GM18868 (cell line): Measurements from ENCODE around the gene RAB3GAP1.
"Not testable (repeated sequence)": the region's sequence is repeated elsewhere in the genome, so short reads cannot be mapped to it uniquely, and the experiment has no call there.

Experiments
- ATAC-seq: cut with Tn5 transposase; IDR thresholded peaks from one replicate; pipeline ENCODE4 v1.9.1; 2021; ENCODE audit warnings: mild to moderate bottlenecking, moderate library complexity; ENCODE audit not compliant: unreplicated experiment

RAB3GAP1 gene

DNA sequence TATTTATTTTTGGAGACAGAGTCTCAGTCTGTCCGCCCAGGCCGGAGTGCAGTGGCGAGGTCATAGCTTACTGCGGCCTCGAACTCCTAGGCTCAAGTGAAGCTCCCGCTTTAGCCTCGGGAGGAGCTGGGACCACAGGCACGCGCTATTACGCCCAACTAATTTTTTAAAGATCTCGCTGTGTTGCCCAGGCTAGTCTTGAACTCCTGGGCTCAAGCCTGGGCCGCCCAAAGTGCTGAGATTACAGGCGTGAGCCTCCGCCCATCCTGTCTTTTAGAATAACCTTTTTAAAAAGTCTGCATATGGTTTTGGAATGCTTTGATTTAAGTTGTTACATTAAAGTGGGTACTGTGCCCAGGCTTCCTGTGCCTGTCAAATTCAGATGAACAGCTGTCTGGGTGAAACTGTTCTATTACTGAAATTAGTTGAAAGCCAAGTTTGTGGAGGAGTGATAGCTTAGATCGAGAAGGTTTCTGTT, 944 bp downstream of the RAB3GAP1 start:
- peak; percentile 23 for ATAC-seq

DNA sequence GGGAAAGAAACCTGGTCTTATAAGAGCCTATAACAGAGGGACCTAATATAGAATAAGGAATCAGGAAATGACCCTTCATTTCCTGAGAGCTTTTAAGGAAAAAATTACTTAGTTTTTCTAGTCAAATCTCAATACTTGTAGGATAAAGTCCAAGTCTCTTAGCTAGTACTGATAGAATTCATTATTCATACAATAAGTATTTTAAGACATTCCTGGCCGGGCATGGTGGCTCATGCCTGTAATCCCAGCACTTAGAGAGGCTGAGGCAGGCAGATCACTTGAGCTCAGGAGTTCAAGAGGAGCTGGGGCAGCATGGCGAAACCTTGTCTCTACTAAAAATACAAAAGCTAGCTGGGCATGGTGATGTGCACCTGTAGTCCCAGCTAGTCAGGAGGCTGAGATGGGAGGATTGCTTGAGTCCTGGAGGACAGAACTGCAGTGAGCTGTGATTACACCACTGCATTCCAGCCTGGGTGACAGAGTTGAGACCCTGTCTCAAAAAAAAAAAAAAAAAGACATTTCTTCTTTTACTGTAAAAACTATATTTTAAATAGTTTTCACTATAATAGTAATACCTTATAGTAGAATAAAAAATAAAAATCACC, 3.2 kb downstream of the RAB3GAP1 start:
- ATAC-seq: no peak

DNA sequence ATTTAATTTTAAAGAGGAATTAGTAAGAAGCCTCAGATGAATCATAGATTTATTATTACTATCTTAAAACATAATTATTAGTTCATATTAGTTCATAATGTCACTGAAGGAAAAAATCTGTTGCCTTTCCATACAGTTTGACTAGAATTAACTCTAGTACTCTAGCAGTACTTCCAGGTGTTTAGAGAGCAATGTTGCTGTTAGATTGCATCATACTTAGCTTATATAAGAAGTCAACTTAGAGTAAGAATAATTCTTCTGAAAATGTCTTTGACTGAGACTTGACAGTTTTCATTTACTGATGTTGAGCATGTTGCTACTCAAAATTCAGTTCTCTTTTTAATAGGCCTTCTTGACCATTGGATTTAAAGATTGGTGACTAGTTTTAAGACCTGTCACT, 4.7 kb downstream of the RAB3GAP1 start:
- ATAC-seq: no peak

DNA sequence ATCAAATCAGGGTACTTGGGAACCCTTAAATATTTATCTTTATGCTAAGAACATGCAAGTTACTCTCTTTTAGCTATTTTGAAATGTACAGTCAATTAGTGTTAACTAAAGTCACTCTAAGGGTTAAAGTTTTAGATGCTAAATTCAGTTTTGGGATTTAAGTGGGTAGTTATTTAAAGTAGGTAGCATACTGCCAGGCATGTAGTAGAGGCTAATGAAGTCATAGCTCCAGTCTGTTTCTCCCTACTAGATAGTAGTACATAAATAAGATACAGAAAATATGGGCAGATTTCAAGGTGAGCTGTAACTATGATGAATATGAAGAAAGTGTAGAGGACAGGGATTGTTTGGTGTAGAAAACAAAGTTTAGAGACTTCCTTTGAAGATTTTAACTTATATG, 7.5 kb downstream of the RAB3GAP1 start:
- ATAC-seq: no peak

DNA sequence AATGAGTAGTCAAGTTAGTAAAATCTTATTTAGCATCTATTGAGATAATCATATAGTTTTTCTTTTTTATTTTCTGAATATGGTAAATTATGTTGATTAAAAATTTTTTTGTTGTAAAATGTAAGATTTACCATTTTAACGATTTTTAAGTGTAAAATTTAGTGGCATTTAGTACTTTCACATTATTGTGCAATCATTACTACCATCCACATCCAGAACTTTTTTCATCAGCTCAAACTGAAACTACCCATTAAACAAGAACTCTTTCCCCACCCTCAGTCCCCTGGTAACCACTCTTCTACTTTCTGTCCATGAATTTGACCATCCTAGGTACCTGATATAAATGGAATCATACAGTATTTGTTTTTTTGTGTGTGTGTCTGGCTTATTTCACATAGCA, 11.1 kb downstream of the RAB3GAP1 start:
- no peak for ATAC-seq

DNA sequence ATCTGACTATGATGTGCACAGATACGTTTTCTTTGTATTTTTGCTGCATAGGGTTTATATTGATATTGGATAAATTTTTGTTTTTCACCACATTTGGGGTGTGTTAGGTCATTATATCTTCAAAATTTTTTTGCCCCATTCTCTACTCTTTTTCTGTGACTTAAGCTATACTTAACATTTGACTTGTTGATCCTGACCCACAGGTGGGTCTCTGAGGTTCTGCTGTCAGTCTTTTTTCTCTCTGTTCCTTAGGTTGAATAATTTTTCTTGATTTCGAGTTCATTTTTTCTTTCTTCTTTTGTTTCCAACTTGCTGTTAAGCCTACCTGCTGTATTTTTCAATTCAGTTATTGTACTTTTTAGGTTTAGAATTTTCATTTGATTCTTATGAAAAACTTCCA, 12.1 kb downstream of the RAB3GAP1 start:
- no peak for ATAC-seq

DNA sequence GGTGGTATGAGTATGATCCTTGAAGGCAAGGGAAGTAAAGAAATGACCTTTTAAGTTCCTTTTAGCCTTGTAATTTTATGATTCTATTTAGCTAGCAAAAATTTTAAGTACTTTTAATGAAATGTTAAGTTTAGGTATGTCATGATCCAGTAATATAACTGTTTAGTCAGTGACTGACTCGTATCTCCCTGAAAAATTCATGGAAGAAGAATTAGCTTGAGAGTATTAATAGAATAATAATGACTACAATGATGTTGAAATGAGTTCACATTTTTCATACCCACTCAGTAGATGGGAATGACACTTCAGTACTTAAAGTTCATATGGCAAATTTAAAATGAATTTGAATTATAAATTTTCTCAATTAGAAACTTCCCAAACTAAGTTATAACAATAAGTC, 14.6 kb downstream of the RAB3GAP1 start:
- ATAC-seq: no peak

DNA sequence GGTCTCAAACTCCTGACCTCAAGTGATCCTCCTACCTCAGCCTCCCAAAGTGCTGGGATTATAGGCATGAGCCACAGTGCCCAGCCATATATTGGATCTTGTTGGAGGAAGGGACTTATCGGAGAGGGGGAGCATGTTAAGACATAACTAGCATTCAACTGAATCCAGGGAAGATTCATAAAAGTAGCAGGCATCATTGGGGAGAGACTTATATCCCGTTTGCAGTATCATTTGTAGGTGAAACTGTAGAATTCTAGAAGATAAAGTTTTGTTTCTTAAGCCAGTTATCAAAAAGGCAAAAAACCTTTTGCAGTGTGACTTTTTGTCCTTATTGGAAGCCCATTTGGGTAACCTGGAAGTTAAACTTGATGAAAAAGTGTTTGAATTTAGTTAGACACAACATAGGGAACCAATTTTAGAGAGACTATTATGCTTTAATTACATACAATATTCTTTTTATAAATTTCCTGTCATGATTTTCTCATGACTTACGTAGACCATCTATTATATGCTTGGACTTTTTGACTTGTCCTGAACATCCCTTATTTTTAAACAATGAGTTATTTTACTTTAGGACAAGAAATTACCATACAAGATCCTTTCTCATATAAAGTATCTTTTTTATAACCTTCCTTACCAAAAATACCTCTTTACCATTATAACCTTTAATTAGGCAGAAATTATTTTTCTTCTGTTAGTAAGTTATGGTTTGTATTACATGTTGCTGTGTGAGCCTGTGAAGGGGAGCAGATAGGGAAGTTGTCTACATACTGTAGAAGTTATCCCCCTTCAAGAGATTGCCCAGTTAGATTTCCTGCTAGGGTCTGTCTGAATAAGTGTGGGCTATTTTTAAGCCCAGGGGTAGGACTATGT, 20.3 kb downstream of the RAB3GAP1 start:
- ATAC-seq: no peak

DNA sequence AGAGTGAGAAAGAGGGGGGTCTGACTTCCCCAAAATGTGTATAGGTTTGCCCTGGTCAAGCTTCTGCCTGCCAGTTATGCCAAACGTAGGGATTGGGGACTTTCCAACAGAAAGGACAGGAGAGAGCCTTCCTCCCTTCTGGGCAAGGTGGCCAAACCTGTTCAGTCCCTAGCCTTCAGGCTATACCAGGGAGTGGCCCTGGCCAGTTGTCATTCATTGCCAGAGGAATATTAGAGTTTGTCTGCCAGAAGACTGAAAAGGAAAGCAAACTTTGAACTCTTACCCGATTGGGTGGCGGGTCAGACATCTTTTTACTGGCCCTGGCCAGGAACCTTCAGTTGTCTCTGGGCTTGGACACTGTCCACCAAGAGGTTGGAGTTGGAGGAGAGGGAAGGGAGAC, 22.1 kb downstream of the RAB3GAP1 start:
- ATAC-seq: no peak

DNA sequence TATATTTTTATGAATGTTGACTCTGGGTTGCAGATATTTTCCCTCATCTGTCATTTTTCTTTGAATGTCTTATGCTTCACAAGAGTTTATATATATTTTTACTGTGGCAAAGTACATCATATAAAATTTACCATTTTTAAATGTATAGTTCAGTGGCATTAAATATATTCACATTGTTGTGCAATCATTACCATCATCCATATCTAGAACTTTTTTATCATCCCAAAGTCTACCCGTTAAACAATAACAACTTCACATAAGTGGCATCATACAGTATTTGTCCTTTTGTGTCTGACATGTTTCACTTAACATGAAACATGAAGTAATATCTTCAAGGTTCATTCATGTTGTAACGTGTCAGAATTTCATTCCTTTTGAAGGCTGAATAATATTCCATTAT, 24.5 kb downstream of the RAB3GAP1 start:
- no peak for ATAC-seq

DNA sequence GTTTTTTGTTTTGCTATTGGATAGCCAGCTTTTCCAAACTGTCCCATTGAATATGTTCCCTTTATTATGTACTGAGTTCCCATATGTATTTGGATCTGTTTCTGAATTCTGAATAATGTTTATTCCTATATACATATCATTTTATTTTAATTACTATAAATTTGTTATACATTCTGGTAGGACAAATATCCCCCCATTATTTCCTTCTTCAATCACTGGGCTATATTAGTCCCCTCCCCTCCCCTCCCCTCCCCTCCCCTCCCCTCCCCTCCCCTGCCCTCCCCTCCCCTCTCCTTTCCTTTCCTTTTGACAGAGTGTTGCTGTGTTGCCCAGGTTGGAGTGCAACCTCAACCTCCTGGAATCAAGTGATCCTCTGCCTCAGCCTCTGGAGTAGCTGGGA, 26.3 kb downstream of the RAB3GAP1 start:
- ATAC-seq: no peak

DNA sequence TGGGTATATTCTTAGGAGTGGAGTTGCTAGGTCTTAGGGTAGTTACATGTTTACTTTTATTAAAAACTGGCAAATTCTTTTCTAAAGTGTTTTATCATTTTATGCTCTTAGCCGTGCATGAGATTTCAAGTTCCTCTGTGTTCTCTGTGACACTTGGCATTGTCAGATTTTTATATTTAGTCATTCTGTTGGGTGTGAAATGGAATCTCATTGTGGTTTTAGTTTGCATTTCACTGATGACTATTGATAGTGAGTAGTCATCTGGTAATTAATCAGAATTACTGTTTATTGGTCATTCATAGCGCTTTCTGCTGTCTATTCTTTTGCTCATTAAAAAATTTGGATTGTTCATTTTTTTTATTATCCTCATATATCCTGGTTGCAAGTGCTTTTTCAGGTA, 34.1 kb downstream of the RAB3GAP1 start:
- no peak for ATAC-seq

DNA sequence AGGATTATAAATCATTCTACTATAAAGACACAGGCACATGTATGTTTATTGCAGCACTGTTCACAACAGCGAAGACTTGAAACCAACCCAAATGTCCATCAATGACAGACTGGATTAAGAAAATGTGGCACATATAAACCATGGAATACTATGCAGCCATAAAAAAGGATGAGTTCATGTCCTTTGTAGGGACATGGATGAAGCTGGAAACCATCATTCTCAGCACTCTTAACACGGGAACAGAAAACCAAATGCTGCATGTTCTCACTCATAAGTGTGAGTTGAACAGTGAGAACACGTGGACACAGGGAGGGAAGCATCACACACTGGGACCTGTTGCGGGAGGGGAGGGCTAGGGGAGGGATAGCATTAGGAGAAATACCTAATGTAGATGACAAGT, 37.5 kb downstream of the RAB3GAP1 start:
- ATAC-seq: not testable (repeated sequence)

DNA sequence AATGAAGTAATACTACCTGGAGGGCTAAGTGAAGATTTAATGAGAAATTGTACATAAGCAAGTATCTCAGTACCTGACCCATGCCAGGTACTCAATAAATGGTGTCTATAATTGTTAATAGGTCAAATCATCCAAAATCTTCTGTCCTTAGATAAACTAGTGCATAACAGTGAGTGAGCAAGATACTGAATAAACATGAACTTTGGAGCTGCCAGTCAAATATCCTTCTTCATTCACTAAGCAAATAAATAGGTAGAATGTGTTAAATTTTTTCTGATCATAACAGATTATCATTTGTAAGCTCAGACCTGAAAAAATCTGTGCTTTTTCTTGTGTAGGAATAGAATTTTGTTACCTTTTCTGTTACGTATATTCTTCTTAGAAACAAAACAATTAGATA, 39.6 kb downstream of the RAB3GAP1 start:
- no peak for ATAC-seq

DNA sequence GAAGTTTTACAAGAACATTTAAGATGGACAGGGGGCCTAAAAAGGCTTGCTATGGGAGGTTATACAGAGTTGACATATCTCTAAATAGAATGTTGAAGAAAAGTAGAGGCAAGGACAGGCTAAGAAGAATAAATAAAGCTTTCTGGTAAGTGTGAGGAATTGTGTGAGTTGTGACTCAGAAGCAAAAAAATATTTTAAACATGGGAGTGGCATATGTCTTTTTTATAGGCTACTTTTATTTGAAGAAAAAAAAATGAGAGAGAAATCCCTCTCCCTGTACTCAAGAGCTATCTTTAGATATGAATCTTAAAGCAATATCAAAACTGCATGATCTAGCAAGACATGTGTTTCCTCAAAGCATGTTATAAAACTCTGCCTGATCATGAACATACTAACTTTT, 41.1 kb downstream of the RAB3GAP1 start:
- ATAC-seq: no peak

DNA sequence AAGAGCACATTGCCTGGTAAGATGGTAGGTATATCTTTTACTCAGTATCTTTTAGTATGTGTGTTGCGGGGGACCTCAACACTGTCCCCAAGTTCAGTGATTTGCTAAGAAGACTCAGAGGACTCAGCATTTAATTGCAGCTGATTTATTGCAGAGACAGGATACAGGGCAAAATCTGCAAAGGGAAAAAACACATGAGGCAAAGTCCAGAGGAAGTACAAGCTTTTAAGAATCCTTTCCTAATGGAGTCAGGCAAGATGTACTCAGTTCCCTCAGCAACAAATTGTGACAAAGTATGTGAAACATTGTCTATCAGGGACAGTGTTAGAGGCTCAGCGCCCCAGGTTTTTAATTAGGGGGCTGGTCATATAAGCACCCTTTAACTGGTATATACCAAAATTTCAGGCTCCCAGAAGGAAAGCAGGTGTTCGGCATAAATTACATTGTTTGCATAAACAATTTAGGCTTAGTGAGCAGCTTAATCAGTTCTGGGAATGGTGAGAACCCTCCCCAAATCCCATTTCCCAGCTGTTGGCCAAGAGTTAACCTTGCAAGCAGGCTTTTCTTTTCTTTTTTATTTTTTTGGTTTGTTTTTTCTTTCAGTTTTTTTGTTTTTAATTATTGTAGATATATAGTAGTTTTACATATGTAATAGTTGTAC, 41.7 kb downstream of the RAB3GAP1 start:
- ATAC-seq: no peak

DNA sequence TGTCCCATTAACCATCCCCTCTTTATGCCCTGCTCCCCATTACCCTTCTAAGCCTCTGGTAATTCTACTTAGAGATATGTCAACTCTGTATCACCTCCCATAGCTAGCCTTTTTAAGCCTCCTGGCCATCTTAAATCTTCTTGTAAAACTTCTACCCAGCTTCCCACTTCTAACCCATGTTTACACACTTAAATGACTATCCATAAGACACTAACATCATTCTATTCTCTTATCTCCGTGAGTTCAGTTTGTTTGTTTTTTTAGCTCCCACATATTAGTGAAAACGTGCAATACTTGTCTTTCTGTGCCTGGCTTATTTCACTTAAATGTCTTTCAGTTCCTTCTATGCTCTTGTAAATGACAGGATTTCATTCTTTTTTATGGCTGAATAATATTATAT, 42.4 kb downstream of the RAB3GAP1 start:
- no peak for ATAC-seq

DNA sequence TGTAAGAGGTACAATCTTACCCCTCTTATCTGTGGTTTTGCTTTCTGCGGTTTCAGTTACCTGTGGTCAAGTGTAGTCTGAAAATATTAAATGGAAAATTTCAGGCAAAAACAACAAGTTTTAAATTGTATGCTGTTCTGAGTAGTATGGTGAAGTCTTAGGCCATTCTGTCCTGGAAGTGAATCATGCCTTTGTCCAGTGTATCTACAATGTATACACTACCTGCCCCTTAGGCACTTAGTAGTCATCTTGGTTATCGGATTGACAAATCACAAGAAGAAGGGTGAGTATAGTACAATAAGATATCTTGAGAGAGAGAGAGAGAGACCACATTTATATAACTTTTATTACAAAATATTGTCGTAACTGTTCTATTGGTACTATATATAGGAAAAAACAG, 43.5 kb downstream of the RAB3GAP1 start:
- ATAC-seq: no peak

DNA sequence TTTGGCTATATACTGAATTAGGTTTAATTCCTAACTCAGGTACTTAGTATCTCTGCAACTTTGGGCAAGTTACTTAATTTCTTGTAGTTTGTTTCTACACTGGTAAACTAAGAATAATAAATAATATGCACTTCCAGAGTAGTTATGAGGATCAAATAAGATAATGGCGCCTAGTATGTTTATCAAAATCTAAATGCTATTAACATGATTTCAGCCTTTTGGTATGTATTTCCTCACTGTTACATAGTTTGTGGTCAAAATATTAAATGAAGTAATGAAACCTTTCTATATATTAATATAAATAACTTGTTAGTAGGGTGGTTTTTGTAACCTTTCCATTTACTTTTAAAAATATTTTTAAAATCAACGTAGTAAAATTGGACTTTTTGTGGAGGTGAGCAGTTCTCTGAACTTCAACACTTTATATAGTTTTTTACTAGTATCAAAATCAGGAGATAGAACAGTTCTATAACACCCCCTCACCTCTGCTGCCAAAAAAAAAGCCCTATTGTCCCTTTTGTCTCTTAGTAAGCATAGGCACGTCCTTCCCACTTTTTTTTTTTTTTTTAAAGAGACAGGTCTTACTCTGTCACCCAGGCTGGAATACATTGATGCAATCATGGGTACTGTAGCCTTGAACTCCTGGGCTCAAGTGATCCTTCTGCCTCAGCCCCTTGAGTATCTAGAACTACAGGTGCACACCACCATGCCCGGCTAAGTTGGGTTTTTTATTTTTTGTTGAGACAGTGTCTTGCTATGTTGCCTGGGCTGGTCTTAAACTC, 44.8 kb downstream of the RAB3GAP1 start:
- ATAC-seq: no peak

DNA sequence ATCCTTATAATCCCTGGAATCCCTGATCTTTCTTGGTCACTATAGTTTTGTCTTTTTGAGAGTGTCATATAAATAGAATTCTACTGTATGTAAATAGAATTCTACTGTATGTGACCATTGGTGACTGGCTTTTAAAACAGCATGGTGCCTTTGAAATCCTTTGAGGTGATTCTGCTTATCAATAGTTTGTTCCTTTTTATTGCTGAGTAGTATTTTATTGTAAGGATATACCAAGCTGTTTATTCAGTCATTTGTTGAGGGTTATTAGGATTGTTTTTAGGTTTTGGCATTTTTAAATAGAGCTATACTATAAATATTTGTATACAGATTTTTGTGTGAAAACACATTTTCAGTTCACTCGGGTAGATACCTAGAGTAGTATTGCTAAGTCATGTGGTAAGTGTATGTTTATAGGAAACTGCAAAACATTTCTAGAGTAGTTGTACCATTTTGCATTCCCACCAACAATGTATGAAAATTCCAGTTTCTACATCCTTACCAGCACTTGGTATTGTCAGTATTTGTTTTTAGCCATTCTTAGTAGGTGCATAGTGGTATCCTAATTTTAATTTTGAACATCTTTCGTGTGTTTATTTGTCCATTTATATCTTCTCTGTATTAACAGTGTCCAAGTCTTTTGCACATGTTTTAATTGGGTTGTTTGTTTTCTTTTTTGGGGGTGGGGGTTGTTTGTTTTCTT, 45.6 kb downstream of the RAB3GAP1 start:
- no peak for ATAC-seq
